ENCODE measurements around the gene ODAD3.
"Not testable (repeated sequence)": the region's sequence is repeated elsewhere in the genome, so short reads cannot be mapped to it uniquely, and the experiment has no call there.

The ODAD3 gene

GRCh38 chr19:11458912-11459311 is 24.0 kb upstream of the ODAD3 start:
- DNase-seq: not testable (repeated sequence)

- no peak for DNase-seq
Observed at GRCh38 chr19:11458236-11458900, 23.4 kb upstream of the ODAD3 start.

GRCh38 chr19:11457831-11458230 is 22.9 kb upstream of the ODAD3 start:
- no peak for DNase-seq

GRCh38 chr19:11457115-11457514 is 22.2 kb upstream of the ODAD3 start:
- no peak for DNase-seq

GRCh38 chr19:11456659-11457058 is 21.7 kb upstream of the ODAD3 start:
- DNase-seq: no peak

GRCh38 chr19:11455233-11455554 is 20.3 kb upstream of the ODAD3 start:
- not testable (repeated sequence) for DNase-seq

- no peak for DNase-seq
Observed at GRCh38 chr19:11453468-11454341, 18.8 kb upstream of the ODAD3 start.

- no peak for DNase-seq
Observed at GRCh38 chr19:11452620-11453310, 17.8 kb upstream of the ODAD3 start.

GRCh38 chr19:11451871-11452619 is 17.1 kb upstream of the ODAD3 start:
- DNase-seq: no peak

GRCh38 chr19:11451327-11451870 is 16.5 kb upstream of the ODAD3 start:
- no peak for DNase-seq

GRCh38 chr19:11450570-11451326 is 15.8 kb upstream of the ODAD3 start:
- no peak for DNase-seq

GRCh38 chr19:11448923-11449554 is 14.1 kb upstream of the ODAD3 start:
- DNase-seq: no peak

- DNase-seq: no peak
Observed at GRCh38 chr19:11448410-11448809, 13.5 kb upstream of the ODAD3 start.

GRCh38 chr19:11447347-11448262 is 12.7 kb upstream of the ODAD3 start:
- DNase-seq: no peak

GRCh38 chr19:11446652-11447301 is 11.9 kb upstream of the ODAD3 start:
- peak; percentile 35 for DNase-seq

- no peak for DNase-seq
Observed at GRCh38 chr19:11446271-11446651, 11.3 kb upstream of the ODAD3 start.

GRCh38 chr19:11445141-11445540 is 10.2 kb upstream of the ODAD3 start:
- no peak for DNase-seq

- DNase-seq: no peak
Observed at GRCh38 chr19:11444059-11444458, 9.1 kb upstream of the ODAD3 start.

- DNase-seq: no peak
Observed at GRCh38 chr19:11437955-11438354, 3.0 kb upstream of the ODAD3 start.

- DNase-seq: peak; percentile 24
Observed at GRCh38 chr19:11435833-11436313, 952 bp upstream of the ODAD3 start.

Measured in stimulated activated CD4-positive, alpha-beta T cell treated with anti-CD3 and anti-CD28 coated beads, Interleukin-1b, Interleukin-23, amount 100 ng/mL, for 48 hours (primary cell).